HG03280 (cell line): ENCODE results near the gene ITGA11.
A peak's percentile ranks its signal among the peaks of the same experiment; 100 is the strongest.

Source experiments
- ATAC-seq: cut with Tn5 transposase; IDR thresholded peaks from one replicate; pipeline ENCODE4 v1.9.1; 2021; ENCODE audit warnings: mild to moderate bottlenecking, moderate library complexity; ENCODE audit not compliant: unreplicated experiment

Gene ITGA11

DNA sequence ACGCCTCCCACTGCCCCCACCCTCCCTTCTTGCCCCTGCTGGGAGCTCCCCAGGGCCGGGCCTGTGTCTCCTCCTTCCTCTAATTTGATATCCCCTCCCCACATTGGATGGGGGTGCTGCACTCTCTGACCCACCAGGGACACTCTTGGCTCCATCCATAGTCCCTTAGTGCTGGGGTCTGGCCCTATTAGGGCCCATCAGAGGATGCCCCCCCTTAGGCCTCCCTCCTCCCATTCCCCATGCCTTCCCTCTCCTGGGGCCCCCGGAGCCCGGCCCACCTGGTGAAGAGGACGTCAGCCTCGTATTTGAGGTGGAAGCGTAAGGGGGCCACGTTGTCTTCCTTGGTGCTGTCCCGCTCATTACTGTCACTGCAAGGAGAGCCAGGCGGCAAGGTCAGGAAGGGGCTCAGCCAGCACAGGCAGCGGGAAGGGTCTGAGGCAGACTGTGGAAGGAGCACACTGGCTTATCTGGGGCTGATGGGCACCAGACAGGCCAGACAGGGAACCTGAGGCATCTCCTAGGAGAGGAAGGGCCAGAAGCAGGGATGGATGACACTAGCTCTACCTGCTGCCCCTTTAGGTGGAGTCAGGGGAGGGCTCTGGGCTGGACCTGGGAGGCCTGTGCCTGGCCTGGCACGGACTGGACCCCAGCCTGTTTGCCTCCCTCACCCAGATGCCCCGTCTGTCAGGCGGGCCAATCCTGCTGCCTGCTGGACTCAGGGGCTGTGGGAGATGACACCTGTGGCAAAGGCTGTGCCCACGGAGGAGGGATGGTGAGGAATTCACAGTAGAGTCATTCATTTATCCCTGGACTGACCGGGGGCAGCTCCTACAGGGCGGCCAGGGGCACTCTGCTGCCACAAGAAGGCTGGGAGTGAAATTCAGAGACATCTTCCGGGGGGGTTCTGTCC is 118.2 kb downstream of the ITGA11 start:
- no peak for ATAC-seq

DNA sequence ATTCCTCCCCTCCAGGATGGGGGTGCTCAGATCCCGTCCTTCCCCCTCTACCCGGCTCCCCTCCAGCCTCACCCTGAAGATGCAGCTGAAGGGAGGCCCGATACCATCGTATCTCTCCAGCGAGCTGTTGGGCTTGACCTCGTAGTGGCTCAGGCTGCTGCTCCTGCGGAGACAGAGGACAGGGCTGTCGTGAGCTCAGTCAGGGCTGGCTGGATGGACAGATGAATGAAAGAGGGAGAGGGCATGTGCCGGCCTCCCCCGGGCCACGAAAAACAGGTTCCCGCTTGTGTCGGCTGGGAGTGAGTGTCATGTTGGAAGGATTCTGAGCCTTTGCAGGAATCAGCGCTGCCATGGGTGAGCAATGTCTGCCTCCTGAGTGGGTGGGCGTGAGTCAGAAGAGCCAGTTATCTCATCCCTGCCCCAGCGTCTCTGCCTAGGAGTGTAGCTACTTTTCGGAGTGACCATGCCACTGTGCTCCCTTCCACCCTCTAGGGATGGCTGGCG is 119.2 kb downstream of the ITGA11 start:
- no peak for ATAC-seq

DNA sequence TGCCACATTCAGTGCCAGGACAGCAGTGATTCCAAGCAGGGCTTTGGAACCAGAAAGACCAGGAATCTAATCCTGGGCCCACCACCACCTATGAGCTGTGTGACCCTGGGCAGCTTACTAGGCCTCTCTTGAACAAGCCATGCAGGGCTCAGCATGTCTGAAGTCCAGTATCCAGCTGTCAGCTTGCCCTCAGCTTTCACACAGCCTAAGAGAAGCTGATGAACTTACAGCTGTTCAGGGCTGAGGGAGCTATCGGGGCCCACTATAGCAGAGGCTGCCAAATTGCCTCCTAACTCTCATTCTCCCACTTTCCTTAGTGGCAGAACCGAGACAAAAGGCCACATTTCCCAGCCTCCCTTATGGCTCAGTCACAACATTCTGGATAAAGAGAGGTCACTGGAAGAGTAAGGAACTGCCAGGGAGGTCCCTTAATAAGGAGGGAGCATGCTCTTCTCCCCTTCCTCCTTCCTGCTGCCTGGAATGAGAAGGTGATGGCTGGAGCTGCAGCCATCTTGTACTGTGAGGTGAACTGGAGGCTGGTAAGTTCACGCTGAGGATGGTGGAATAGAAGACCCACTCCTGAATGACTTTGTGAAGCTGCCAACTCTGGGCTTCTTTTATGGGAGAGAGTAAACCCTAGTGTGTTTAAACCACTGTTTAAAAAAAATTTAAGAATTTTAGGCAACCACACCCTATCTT is 120.0 kb downstream of the ITGA11 start:
- no peak for ATAC-seq

DNA sequence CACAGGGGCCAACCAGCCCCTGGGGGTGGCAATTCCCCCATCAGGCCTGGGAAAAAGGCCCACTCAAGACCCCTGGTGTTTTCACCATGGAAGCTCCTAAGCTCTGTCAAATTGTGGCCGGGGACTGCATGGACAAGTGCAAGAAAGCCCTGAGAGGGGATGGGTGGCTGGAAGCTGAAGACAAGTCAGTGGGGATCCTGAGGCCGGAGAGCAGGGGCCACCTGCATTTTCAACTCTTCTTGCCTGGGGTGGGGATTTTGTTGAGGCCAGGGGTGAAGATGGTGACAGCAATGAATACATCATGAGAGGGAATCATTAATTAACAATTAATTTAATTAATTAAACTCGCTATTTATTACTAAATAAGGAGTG is 120.5 kb downstream of the ITGA11 start:
- ATAC-seq, result no peak

DNA sequence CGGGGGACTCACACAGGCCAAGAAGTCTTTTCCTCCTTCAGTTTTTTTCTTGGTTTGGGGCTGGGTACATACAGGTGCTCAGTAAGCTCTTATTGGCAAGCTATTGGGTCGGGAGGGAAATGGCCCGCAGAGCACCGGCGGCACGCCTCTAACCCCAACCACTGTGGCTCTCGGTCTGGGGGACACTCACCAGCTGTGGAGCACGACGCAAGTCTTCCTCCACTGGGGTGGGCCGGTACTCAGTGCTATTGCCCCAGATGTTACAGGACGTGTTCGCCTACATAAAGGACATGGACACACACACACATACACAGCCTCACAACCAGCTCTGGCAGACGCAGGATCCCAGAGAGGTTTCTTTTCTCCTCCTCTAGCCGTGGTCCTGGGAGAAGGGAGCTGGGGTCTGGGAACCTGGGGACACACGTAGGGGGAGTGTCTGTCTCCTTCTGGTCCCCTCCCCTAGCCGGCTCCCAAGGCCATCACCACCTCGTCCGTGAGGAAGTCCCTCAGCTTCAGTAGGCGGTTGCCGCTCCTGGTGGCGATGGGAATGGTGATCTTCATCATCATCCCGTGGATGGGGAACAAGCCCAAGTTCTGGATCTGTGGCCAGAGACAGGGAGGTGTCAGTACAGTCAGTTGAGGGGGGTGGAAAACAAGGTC is 121.0 kb downstream of the ITGA11 start:
- ATAC-seq, result no peak

DNA sequence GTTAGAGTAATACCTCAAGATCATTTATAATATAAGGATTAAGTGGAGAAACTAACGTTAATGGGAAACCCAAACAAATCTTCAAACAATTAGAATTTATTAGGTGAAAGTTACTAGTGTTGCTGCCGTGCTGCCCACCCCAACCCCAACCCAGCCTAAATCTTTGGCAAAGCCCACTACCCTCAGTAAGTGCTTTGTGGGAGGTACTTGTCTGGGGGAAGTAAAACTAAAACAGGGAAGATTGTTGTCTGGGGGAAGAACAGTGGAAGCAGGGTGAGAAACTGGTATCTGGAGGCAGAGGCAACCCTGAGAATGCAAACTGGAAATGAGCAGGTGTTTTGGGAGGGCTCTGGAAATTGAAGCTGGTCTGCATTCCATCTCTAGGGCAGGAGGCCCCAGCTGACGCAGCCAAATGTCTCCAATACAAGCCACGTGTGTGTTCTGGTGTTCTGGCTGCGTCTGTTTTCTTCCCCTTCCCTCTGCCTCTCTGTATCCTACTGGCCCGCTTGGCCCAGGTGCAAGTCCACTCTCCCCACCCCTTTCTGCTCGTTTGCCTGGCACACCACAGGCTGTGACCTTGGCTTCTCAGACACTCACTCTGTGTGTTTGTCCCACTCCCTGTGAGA is 121.7 kb downstream of the ITGA11 start:
- ATAC-seq, result no peak

DNA sequence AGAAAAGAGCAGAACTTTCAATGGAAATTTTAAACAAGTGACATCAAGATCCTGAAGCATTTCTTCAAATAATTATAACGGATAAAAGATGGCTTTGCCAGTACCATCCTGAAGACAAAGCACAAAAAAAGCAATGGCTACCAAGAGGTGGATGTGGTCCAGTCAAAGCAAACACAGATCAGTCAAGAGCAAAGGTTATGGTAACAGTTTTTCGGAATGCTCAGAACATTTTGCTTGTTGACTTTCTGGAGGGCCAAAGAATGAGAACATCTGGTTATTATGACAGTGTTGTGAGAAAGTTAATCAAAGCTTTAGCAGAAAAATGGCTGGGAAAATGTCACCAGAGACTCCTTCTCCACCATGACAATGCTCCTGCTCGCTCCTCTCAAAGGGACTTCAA is 122.9 kb downstream of the ITGA11 start:
- no peak for ATAC-seq

DNA sequence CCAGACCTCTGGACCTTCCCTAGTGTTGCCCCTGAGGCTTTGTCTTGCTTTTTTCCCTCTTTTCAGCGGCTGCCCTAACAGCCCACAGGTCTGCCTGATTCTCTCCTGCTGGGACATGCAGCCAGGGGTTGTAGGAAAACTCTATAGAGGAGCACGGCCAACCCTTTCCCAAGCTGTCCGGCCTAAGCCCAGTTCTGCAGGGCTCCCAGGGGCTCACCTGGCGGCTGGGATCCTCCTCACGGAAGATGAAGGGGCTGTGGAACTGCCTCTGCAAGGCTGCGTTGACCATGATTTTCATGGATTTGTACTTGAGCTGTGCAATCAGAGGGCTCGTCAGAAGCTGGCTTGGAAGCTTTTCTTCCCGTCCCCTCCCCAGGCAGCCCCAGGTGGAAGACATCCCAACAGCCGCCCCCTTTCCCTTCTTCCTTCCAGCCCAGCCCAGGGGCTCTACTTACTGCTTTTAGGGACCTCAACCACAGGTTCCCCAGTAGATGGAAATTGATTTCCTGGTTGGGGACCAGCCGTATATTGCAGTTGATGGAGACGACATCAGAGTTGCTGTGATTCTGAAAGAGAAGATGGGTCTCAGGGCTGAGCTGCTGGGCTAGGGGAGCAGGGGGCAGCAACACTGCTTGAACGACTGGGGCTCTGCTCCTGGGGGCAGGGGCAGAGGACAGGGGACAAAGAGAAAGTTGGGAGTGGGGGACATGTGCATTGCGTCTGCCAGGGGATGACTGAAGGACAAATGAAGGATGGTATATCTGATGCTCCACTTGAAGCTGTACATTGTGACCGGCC is 124.6 kb downstream of the ITGA11 start:
- ATAC-seq, result no peak

DNA sequence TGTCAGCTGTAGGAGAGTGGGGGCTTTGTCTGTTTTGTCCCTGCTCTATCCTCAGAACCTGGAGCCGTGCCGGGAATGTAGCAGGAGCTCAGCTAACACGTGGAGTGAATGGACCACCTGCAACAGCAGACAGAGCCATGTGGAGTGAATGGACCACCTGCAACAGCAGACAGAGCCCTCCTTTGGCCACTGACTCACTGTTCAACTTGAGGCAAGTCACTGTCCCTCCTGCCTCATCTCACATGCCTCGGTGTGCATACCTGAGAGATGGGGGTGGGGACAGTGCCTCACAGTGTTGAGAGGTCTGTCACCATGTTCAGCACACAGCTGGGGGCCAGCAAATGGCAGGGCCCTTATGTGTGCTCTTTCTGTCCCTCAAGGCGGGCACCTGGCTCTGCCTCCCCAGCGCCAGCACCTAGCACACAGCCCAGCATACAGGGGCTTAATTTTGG is 126.5 kb downstream of the ITGA11 start:
- ATAC-seq, result no peak

DNA sequence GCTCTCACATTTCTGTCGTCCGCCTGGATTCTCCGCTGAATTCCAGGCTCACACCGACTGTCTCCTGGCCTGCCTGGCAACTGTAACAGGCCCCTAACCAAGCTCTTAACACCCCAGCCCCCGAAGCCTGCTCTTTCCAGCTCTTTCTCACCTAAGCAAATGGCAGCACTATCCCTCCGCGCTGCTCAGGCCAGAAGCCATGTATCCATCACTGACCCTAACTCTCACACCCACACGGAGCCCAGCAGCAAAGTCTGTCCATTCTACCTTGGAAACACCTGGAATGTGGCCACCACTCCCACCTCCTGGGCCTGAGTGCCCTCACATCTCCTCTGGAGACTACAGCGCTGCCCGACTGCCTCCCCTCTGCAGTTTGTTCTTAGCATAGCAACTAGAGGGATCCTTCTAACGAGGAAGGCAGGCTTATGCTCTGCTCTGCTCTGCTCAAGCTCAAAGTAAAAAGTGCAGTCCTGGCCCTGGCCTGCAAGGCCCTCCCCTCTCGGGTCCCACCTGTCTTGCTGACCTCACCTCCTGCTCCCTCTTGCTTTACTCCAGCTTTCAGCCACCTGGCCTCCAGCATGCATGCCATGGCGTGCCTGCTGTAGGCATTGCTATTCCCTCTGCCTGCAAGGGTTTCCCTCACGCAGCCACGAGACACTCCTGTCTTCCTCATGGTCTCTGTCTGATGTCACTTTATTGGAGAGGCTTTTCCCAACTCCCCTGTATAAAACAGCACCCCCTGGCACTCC is 127.2 kb downstream of the ITGA11 start:
- ATAC-seq, result no peak

DNA sequence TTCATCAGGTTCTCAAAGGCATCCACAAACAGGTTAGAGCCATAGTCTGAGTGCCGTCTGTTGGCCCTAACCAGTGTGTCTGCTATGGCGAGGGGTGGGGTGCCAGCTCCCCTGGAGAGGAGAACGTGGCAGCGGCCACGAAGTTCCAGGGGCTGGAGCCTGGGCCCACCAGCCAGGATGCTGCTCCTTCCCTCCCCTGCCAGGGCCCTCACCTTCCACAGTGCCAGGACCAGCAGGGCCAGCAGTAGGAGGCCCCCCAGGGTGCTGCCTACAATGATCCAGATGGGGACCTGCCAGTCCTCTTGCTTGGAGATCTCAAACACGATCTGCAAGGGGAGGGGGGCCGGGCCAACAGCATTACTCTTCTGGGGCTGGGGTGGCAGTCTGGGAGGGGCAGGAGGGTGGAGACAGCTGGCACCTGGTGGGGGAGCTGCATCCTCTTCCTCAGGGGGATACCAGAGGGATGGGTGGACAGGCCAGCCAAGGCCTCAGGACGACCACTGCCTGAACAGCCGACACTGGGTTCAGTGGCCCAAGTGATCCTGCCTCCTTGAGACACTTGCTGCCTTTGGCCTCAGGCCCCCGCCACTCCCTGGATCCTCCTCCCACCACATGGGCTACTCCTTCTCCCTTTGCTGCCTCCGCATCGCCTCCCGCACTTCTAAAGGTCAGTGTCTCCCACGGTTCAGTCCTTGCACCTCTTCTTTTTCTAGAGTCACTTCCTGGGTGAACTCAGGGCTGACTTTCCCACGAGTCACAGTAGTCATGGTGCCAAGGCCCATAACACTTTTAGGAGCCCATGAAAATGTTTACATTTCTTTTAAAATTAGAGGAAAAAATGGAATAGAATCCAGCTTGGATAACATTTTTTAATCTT is 128.2 kb downstream of the ITGA11 start:
- no peak for ATAC-seq

DNA sequence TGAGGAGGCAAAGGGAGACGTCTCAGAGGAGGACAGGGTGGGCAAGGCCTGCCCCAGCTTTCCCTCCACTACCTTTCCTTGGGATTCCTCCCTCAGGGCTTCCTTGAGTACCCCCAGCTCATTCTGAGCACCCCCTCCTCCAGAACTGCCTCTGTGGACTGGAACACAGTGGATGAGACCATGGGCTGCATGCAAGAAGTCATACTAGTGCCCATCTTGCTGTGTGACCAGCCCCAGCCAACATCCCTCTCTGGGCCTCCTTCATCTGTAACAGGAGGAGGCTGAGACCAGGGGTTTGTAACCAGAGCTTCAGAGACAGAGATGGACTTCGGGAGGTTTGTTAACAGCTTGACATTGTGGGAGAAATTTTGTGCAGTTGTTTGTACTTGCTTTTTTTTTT is 128.8 kb downstream of the ITGA11 start:
- ATAC-seq, result no peak

DNA sequence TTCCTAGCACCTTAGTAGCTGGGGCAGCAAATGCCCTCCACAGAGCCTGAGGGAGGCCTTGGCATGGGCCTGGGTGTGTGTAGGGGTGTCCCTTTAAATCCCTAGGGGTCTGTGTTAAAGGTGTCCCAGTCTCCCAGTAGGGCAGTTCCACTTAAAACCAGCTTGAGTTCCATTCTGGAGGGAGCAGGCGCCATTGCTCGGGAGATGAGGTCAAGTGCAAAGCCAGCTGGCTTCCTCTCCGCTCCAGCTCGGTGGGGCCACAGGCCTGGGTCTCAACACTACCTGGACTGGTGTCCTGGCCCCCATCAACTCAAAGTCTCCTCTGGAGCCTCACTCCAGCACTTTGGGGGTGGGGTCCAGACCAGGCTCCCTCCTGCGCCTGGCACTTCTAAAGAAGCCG is 129.2 kb downstream of the ITGA11 start:
- ATAC-seq, result no peak

DNA sequence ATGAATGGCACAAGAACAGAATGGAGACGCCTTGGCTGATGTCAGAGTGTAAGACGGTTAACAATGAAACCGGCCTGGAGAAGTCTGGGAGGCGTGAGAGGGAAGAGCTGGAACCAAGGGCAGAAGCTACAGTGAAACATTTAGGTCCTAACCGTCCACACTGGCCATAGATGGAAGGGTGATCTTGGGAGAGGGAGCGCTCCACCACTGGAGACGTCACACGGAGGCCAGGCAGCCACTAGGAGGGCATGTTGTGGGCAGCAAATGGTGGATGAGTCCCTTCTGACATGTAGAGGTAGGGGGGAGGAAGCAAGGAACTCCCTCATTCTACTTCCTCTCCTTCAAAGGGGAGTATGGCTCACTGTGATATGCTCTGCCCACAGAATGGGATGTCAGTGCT is 130.7 kb downstream of the ITGA11 start:
- ATAC-seq, result no peak

DNA sequence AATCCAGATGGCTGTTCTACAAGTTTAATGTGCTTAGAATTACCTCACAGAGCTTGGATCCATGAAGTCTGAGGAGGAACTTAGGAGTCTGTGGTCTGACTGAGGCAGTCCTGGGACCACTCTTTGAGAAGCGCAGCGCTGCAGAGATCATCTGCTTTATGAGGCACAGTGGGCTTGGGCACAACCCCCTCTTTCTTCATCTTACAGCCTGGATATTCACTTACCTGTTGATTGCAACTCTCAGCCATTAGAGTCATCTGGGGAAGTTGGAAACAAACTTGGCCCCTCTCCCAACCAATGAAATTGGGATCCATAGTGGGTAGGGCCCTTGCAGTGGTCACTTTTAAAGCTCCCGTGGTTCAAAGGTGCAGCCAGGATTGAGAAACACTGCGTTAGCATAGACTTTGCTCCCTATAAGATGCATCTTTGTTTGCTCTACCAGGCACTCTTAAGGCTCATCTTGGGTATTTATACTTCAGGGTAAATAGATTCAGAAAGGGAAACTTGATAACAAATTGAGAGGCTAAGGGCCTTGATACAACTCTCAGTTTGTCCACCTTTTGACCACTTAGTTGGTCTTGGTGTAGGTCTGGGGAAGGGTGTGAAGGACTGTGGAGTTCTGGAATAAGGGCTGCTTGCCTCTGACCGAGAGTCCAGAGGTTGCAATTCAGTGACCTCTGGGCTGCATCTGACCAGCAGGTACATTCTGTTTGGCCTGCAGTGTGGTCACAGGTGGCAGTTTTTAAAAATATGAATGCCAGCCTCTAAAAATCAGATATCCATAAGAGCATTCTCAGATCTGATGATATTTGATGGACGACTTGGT is 131.6 kb downstream of the ITGA11 start:
- ATAC-seq, result no peak

DNA sequence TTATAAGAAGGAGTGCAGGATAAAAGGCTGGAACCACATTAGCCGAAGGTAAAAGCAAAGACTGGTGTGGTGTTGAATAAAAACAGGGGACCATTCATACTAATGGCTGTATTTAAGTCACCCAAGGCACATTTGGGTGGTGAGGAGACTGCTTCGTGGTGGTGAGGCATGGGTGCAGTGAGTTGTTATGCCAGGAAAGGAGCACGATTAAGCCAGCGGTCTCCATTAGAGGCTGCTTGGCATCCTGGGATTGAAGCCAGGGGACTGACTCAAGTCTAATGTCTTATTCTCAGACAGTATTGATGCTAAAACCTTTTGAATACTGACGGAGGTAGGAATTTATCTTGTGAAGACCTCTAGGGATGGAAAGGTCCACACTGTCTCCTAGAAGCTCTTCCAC is 132.5 kb downstream of the ITGA11 start:
- ATAC-seq, result peak; percentile 9

DNA sequence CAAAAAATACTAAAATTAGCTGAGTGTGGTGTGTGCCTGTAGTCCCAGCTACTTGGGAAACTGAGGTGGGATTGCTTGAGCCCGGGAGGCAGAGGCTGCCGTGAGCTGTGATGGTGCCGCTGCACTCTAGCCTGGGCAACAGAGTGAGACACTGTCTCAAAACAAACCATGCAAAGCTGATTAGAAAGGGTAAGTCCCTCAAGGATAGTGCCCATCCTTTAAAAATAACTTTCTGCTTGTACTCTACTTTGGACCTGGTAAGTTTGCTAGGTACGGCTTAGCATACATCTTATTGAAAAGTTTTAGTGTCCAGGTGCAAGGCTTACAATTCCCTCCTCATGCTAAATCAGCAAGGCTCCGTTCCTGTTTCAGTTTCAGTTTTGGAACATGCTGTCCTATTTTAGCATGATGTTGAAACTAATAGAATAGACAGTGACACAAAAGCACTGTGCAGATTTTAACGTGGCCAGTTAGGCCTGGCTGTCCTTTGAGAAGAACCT is 133.0 kb downstream of the ITGA11 start:
- peak; percentile 86 for ATAC-seq

DNA sequence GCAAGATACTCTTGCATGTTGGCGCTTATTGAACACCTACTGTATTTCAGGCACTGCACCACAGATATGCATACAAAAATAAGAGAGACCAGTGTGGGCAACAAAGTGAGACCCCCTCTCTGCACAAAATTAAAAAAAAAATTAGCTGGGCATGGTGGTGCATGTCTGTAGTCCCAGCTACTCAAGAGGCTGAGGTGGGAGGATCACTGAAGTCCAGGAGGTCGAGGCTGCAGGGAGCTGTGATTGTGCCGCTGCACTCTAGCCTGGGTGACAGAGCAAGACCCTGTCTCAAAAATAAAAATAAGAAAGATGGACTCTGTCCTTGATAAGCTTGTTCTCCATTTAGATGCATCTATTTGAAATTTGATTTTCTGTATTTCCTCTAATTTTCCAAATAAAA is 133.6 kb downstream of the ITGA11 start:
- no peak for ATAC-seq
